GM12891 (cell line): Measurements from ENCODE around the gene DRD1. TPM values are rescaled to one million over a fixed set of nuclear protein-coding genes. Genes with fewer than 3 reads are reported as not detected.

Experiments
- DNase-seq: peaks from one replicate; pipeline ENCODE4 v3.0.0; 2011; ENCODE audit warnings: low spot score; ENCODE audit not compliant: insufficient read length
- FAIRE-seq: peaks from 2 replicates; lab custom pipeline; 2011; peaks lifted over from hg19 to GRCh38; lab: Jason Lieb, UNC
- PAX5 ChIP-seq: IDR thresholded peaks from 2 replicates; pipeline ENCODE4 v1.6.1; 2011; ENCODE audit warnings: low read length, moderate library complexity, mild to moderate bottlenecking; ENCODE audit not compliant: insufficient read depth, severe bottlenecking
- POLR2A ChIP-seq: IDR thresholded peaks from 2 replicates; pipeline ENCODE4 v1.6.1; 2011; ENCODE audit warnings: low read depth, low read length, control low read depth
- POLR2AphosphoS5 ChIP-seq: IDR thresholded peaks from 2 replicates; pipeline ENCODE4 v1.6.1; 2011; ENCODE audit warnings: low read depth, low read length, control low read depth
- POU2F2 ChIP-seq: IDR thresholded peaks from 2 replicates; pipeline ENCODE4 v1.6.1; 2011; ENCODE audit warnings: low read depth, mild to moderate bottlenecking, control low read depth, low read length, moderate library complexity
- SPI1 ChIP-seq: IDR thresholded peaks from 2 replicates; pipeline ENCODE4 v1.6.1; 2011; ENCODE audit warnings: low read depth, low read length, control low read depth
- TAF1 ChIP-seq: IDR thresholded peaks from 2 replicates; pipeline ENCODE4 v1.6.1; 2011; ENCODE audit warnings: low read depth, low read length, control low read depth
- polyA plus RNA-seq: library from polyadenylated mRNA; unstranded; fragments of >200 nt; gene quantifications from one replicate; pipeline ENCODE4 v1.2.1, GENCODE V29; 2012; ENCODE audit warnings: low read depth, missing spikeins, inconsistent platforms; ENCODE audit not compliant: missing spikeins

DRD1 gene
- polyA plus RNA-seq = not detected

DNA sequence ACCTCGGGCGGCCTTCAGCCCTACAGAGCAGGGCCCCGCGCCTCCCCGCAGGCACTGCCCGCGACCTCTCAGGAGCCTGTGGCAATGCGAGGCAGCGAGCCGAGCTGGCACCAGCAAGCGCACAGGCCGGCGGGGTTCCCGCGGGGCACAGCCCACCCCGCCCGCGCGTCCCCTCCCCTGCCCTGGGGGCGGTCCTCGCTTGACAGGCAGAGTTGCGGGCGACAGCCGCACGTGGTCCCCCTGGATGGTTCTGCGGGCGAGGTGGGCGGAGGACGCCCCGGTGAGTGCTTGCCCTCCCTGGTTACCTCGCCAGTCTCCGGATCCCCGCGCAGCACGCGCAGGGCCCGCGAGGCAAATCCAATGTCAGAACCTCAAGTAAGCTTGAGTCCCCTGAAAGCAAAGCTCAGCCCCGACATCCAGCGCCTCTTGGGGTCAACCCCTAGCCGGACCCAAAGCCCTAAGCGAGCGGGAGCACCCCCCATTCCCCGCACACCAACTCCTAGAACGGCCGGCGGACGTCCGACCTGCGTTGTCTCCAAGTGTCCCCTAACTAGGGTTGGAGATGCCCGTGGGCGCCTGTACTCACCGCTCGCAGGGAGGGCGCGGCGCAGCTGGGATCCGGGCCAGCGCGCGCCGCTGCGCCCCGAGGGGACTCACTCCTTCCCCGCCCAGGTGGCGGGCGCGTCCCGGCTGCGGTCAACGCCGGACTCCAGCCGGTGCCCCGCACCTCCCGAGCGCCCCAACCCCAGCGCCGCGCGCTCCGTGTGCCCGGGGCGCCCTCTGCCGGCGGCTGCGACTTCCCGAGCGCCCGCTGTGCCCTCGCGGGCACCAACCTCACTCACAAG lies at the start of gene DRD1:
Gene DRD1 (minus strand): TSS at position 123 of the 845 bp plus-strand sequence. CDS start 1,083 bp downstream, outside the sequence.
- peak; percentile 20 for FAIRE-seq
- no peak for TF ChIP-seq POLR2AphosphoS5
- TF ChIP-seq POLR2A = no peak
- TF ChIP-seq SPI1 = no peak
- no peak for TF ChIP-seq PAX5
- no peak for TF ChIP-seq POU2F2
- TF ChIP-seq TAF1 = no peak
- DNase-seq = peak; percentile 76

DNA sequence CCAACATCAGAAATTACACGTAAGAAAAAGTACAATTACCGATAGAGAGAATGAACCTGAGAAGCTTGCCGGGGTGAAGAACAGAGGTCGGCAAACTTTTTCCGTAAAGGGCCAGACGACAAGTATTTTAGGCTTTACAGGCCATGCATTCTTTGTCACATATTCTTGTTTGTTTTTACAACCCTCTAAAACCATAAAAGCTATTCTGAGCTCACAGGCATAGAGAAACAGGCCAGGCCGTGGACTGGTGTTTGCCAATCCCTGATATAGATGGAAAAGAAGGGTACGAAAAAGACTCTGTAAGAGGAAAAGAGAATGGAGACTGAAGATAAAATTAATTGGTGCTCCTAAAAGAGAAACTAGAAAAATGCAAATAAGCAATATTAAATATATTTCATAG lies 49.7 kb upstream of the DRD1 start:
- DNase-seq = no peak
- FAIRE-seq = no peak
- TF ChIP-seq POU2F2 (no peak), PAX5 (no peak), SPI1 (no peak), POLR2A (no peak), POLR2AphosphoS5 (no peak), TAF1 (no peak)

DNA sequence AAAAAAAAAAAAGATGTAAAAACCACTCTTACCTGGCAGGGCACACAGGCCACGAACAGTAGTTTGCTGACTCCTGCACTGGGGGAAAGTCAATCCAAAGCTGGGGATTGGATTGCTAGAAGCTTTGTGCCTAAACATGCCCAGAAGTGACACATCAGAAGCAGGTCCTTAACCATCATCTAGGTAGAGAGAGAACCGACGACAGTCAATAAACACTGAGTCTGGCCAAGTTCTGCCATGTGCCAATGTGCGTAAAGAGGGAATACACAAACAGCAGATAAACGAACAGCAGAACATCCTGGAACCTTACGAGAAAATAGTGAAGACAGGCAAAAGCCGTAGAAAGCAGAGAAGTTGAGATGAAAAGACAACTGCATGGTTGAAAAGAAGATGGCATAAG lies 49.3 kb upstream of the DRD1 start:
- TF ChIP-seq POU2F2 (no peak), PAX5 (no peak), TAF1 (no peak), POLR2A (no peak), SPI1 (no peak), POLR2AphosphoS5 (no peak)
- DNase-seq (no peak), FAIRE-seq (no peak)

DNA sequence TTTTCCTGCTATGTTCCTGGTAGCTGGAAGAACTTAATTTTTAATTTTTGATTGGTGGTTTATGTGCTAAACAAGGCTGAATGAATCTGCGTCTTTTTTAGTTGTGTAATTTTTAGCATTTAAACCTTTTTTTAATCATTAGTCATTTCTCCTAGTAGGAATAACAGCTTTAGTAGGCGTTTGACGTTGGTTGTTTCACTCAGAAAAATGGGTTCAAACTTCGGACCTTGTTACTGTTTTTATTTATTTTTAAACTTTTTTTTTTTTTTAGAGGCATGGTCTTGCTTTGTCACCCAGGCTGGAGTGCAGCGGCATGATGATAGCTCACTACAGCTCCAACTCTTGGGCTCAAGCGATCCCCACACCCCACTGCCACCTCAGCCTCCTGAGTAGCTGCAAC lies 47.2 kb upstream of the DRD1 start:
- DNase-seq (no peak), FAIRE-seq (no peak)
- TF ChIP-seq POU2F2 (no peak), SPI1 (no peak), PAX5 (no peak), POLR2A (no peak), POLR2AphosphoS5 (no peak), TAF1 (no peak)

GRCh38 chr5:175489693-175490443 lies 45.9 kb upstream of the DRD1 start:
- no peak for TF ChIP-seq POU2F2
- FAIRE-seq (no peak), DNase-seq (no peak)

GRCh38 chr5:175487514-175488222 lies 43.7 kb upstream of the DRD1 start:
- FAIRE-seq (no peak), DNase-seq (no peak)
- TF ChIP-seq TAF1 (no peak), POLR2AphosphoS5 (no peak), PAX5 (no peak), SPI1 (no peak), POLR2A (no peak), POU2F2 (no peak)

DNA sequence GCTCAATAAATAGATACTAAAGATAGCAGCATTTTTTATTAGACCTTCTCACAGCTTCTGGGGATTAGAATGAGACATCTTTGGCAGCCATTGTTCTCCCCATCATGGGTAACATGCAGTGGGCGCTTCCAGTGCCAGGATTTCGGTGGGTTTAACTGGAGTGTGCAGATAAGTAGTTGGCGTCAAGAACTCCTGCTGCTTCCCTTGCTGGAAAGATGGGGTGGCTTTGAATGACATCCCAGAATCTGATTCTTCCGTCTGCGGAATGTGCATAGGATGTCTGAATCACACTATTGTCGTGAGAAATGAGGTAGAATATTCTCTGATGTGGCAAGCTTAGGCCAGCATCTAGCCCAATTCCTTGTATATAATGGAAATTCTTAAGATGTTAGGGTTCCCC lies 41.6 kb upstream of the DRD1 start:
- DNase-seq (no peak), FAIRE-seq (no peak)
- TF ChIP-seq TAF1 = no peak
- TF ChIP-seq SPI1 = no peak
- no peak for TF ChIP-seq POLR2AphosphoS5
- no peak for TF ChIP-seq POU2F2
- no peak for TF ChIP-seq POLR2A
- no peak for TF ChIP-seq PAX5

GRCh38 chr5:175484829-175485228 lies 40.8 kb upstream of the DRD1 start:
- no peak for TF ChIP-seq TAF1
- no peak for FAIRE-seq
- DNase-seq = no peak

- TF ChIP-seq POU2F2 (no peak), PAX5 (no peak), POLR2AphosphoS5 (no peak), POLR2A (no peak), SPI1 (no peak), TAF1 (no peak)
- no peak for FAIRE-seq
- no peak for DNase-seq
Observed at GRCh38 chr5:175484322-175484721, 40.3 kb upstream of the DRD1 start.
